K562 (cell line): ENCODE data around the gene KIF9. TPM values are rescaled to one million over a fixed set of nuclear protein-coding genes. Genes with fewer than 3 reads are reported as not detected.

Experiments
- CTCF ChIP-seq, 3 experiments: IDR thresholded peaks in 2 of 3; conservative IDR thresholded peaks in 1 of 3; 2 replicates each; pipeline ENCODE4 v1.5.1; 2011 to 2012; ENCODE audit warnings: low read length in 3 of 3, mild to moderate bottlenecking in 3 of 3, control low read depth in 2 of 3, improper control_type of control experiment in 1 of 3, inconsistent platforms in 1 of 3, low read depth in 1 of 3, mixed read lengths in 1 of 3, moderate library complexity in 1 of 3; ENCODE audit not compliant: insufficient read depth in 2 of 3
- CTCFL ChIP-seq: IDR thresholded peaks from 2 replicates; pipeline ENCODE4 v1.6.1; 2011; ENCODE audit warnings: borderline replicate concordance, low read depth, mild to moderate bottlenecking, moderate library complexity, low read length; ENCODE audit not compliant: insufficient read depth, poor library complexity, severe bottlenecking
- PTTG1 ChIP-seq: fragments of 450-650 bp; IDR thresholded peaks from 2 replicates; pipeline ENCODE4 v1.6.1; 2016; ENCODE audit warnings: low read depth, mild to moderate bottlenecking, missing genetic modification characterization, missing compliant biosample characterization
- ZNF431 ChIP-seq: sonication (generic); formaldehyde crosslinking; IDR thresholded peaks from 2 replicates; pipeline ENCODE4 v1.8.0; 2022; ENCODE audit warnings: mild to moderate bottlenecking, missing genetic modification reagents
- polyA plus RNA-seq, 8 experiments: library from polyadenylated mRNA; depleted of rRNA in 4 of 8; stranded (reverse) in 5 of 8; unstranded in 3 of 8; fragments of >200 nt; fragmentation: Nextera tagmentation in 2 of 8; fragmentation: Illumina TruSeq in 1 of 8; extraction: Ambion mirVana in 2 of 8; extraction: Trizol in 1 of 8; gene quantifications; 2 replicates each; pipeline versions ENCODE4 v1.2.1 to v1.2.3, GENCODE V29; 2011 to 2014; ENCODE audit warnings: inconsistent platforms in 1 of 8, missing spikeins in 1 of 8
- total RNA-seq, 7 experiments: library from RNA; depleted of rRNA in 6 of 7; stranded (reverse); fragments of >200 nt in 6 of 7; fragmentation: Illumina TruSeq in 2 of 7; extraction: Trizol in 2 of 7; gene quantifications; 2 replicates each; pipeline versions ENCODE4 v1.2.1 to v1.2.3, GENCODE V29; 2011 to 2021; ENCODE audit warnings: low replicate concordance in 1 of 7

The KIF9 gene
- total and polyA plus RNA-seq, 9 of the 15 experiments (the other 6 are each of a cell fraction or from before 2014, with no cell fraction given) = 16.9 to 56.9 (median 25.0) TPM

GRCh38 chr3:47244531-47245100 lies 38.0 kb downstream of the KIF9 start (continued):
- peak; percentile 29 for TF ChIP-seq CTCFL
- TF ChIP-seq CTCF (IDR thresholded peaks at IDR 0.05 in 2 of 3, conservative IDR thresholded peaks at IDR 0.05 in 1 of 3; ENCODE audit: insufficient read depth in 2 of 3, low read depth in 1 of 3, low read length in 3 of 3) = 0 out of 6 replicates have a peak, but pooled peaks of 1 of the 3 experiments have one; percentile 10
- TF ChIP-seq ZNF431 (CRISPR knock-in tag) = no peak
- TF ChIP-seq PTTG1 (tag) = no peak
